DND-41 (cell line): ENCODE measurements around the gene ELL2.

Source experiments
- ATAC-seq: fragments of 200-7000 bp; cut with Tn5 transposase; 3 replicates; pipeline ENCODE4 v1.9.1; 2021; ENCODE audit warnings: low read depth; ENCODE audit not compliant: insufficient read depth
- DNase-seq: peaks from one replicate; pipeline ENCODE4 v3.0.0-alpha.2; 2020
- H2AFZ ChIP-seq: 2 replicates; pipeline ENCODE4 v1.6.0; 2012; ENCODE audit warnings: low read depth, low read length
- H3K27ac ChIP-seq: 2 replicates; pipeline ENCODE4 v1.5.1; 2012; ENCODE audit warnings: low read length, inconsistent platforms
- H3K27me3 ChIP-seq: fragments of 200-600 bp; sonication (generic); 2 replicates; pipeline ENCODE4 v1.6.0; 2012; ENCODE audit warnings: low read length, mild to moderate bottlenecking, inconsistent platforms; ENCODE audit not compliant: insufficient read depth, poor library complexity
- H3K36me3 ChIP-seq: 2 replicates; pipeline ENCODE4 v1.5.1; 2012; ENCODE audit warnings: low read length, inconsistent platforms; ENCODE audit not compliant: insufficient read depth
- H3K4me1 ChIP-seq: 2 replicates; pipeline ENCODE4 v1.5.1; 2012; ENCODE audit warnings: mild to moderate bottlenecking, low read length; ENCODE audit not compliant: insufficient read depth
- H3K4me2 ChIP-seq: 2 replicates; pipeline ENCODE4 v1.6.0; 2012; ENCODE audit warnings: mild to moderate bottlenecking, moderate library complexity, low read length, inconsistent platforms; ENCODE audit not compliant: insufficient read depth
- H3K4me3 ChIP-seq, 2 experiments: fragments of 200-600 bp in 1 of 2; shearing (Covaris generic) in 1 of 2; 2 replicates each; pipeline ENCODE4 v1.5.1; 2012 to 2016; ENCODE audit warnings: inconsistent platforms in 2 of 2, low read length in 2 of 2, mild to moderate bottlenecking in 2 of 2, low read depth in 1 of 2, moderate library complexity in 1 of 2
- H3K79me2 ChIP-seq: 2 replicates; pipeline ENCODE4 v1.6.0; 2012; ENCODE audit warnings: low read length, inconsistent platforms; ENCODE audit not compliant: insufficient read depth
- H3K9ac ChIP-seq: 2 replicates; pipeline ENCODE4 v1.6.0; 2012; ENCODE audit warnings: low read depth, mild to moderate bottlenecking, inconsistent platforms, low read length, moderate library complexity
- H3K9me3 ChIP-seq: 2 replicates; pipeline ENCODE4 v1.5.1; 2012; ENCODE audit warnings: low read length, moderate library complexity, mild to moderate bottlenecking, inconsistent platforms; ENCODE audit not compliant: insufficient read depth, severe bottlenecking
- H4K20me1 ChIP-seq: 2 replicates; pipeline ENCODE4 v1.6.0; 2012; ENCODE audit warnings: low read length; ENCODE audit not compliant: insufficient read depth
- CTCF ChIP-seq: IDR thresholded peaks from 2 replicates; pipeline ENCODE4 v1.5.1; 2012; ENCODE audit warnings: borderline replicate concordance, low read length, moderate library complexity, mild to moderate bottlenecking; ENCODE audit not compliant: poor library complexity, severe bottlenecking; ENCODE audit errors: extremely low read depth
- EZH2 ChIP-seq: IDR thresholded peaks from 3 replicates; pipeline ENCODE4 v1.6.1; 2012; ENCODE audit warnings: borderline replicate concordance, low read depth, mild to moderate bottlenecking, moderate library complexity, low read length, inconsistent platforms; ENCODE audit not compliant: severe bottlenecking

ELL2 gene

GRCh38 chr5:95913663-95914062 is 48.0 kb downstream of the ELL2 start:
- H4K20me1 ChIP-seq = no peaks in the 10 kb centered on the region
- no peak for ATAC-seq
- no peaks in the 10 kb centered on the region for H3K9me3 ChIP-seq
- H3K79me2 ChIP-seq = no peaks in the 10 kb centered on the region
- no peaks in the 10 kb centered on the region for H3K36me3 ChIP-seq
- H3K27ac ChIP-seq = no peak overlapping the region
- DNase-seq = no peak
- TF ChIP-seq EZH2 = no peak
- no peak overlapping the region for H2AFZ ChIP-seq
- H3K27me3 ChIP-seq = no peaks in the 10 kb centered on the region
- no peak overlapping the region for H3K4me2 ChIP-seq
- H3K4me3 ChIP-seq = no peak overlapping the region
- H3K9ac ChIP-seq = no peak overlapping the region
- peaks cover 38% of the 10 kb centered on the region for H3K4me1 ChIP-seq

- no peaks in the 10 kb centered on the region for H4K20me1 ChIP-seq
- H3K9ac ChIP-seq = no peak overlapping the region
- no peaks in the 10 kb centered on the region for H3K36me3 ChIP-seq
- TF ChIP-seq EZH2 (no peak), CTCF (no peak)
- H3K9me3 ChIP-seq = no peaks in the 10 kb centered on the region
- no peaks in the 10 kb centered on the region for H3K27me3 ChIP-seq
- no peak for ATAC-seq
- H3K4me3 ChIP-seq = no peak overlapping the region
- DNase-seq = no peak
- no peaks in the 10 kb centered on the region for H3K79me2 ChIP-seq
- H3K4me2 ChIP-seq = no peak overlapping the region
- H3K27ac ChIP-seq = no peak overlapping the region
- H2AFZ ChIP-seq = no peak overlapping the region
- peaks cover 24% of the 10 kb centered on the region for H3K4me1 ChIP-seq
These were observed 49.6 kb downstream of the ELL2 start for GRCh38 chr5:95912029-95912428.

- Histone ChIP-seq H3K9ac (no peak overlapping the region), H3K27me3 (no peaks in the 10 kb centered on the region), H3K4me3 (no peak overlapping the region), H2AFZ (no peak overlapping the region), H3K27ac (no peak overlapping the region), H3K36me3 (no peaks in the 10 kb centered on the region), H3K9me3 (no peaks in the 10 kb centered on the region), H3K4me2 (no peak overlapping the region), H4K20me1 (no peaks in the 10 kb centered on the region), H3K79me2 (no peaks in the 10 kb centered on the region), H3K4me1 (peaks cover 9% of the 10 kb centered on the region)
- ATAC-seq (no peak), DNase-seq (no peak)
- TF ChIP-seq EZH2 (no peak), CTCF (no peak)
These were observed 51.1 kb downstream of the ELL2 start for GRCh38 chr5:95910521-95910920.

- Histone ChIP-seq H2AFZ (no peak overlapping the region), H3K27ac (no peak overlapping the region), H3K4me2 (no peak overlapping the region), H3K9me3 (no peaks in the 10 kb centered on the region), H3K36me3 (no peaks in the 10 kb centered on the region), H3K4me3 (no peak overlapping the region), H3K9ac (no peak overlapping the region), H4K20me1 (no peaks in the 10 kb centered on the region), H3K27me3 (no peaks in the 10 kb centered on the region), H3K4me1 (peaks cover 1% of the 10 kb centered on the region; the same call in 1 of the 2 replicates), H3K79me2 (no peaks in the 10 kb centered on the region)
- ATAC-seq = no peak
- DNase-seq = no peak
- TF ChIP-seq EZH2 = no peak
- no peak for TF ChIP-seq CTCF
These were observed 51.9 kb downstream of the ELL2 start for GRCh38 chr5:95909738-95910137.
